HG03175 (cell line): ENCODE results near the gene GATA2.

Experiments used
- ATAC-seq: cut with Tn5 transposase; IDR thresholded peaks from one replicate; pipeline ENCODE4 v1.9.1; 2021; ENCODE audit warnings: mild to moderate bottlenecking, moderate library complexity; ENCODE audit not compliant: unreplicated experiment

The GATA2 gene

DNA sequence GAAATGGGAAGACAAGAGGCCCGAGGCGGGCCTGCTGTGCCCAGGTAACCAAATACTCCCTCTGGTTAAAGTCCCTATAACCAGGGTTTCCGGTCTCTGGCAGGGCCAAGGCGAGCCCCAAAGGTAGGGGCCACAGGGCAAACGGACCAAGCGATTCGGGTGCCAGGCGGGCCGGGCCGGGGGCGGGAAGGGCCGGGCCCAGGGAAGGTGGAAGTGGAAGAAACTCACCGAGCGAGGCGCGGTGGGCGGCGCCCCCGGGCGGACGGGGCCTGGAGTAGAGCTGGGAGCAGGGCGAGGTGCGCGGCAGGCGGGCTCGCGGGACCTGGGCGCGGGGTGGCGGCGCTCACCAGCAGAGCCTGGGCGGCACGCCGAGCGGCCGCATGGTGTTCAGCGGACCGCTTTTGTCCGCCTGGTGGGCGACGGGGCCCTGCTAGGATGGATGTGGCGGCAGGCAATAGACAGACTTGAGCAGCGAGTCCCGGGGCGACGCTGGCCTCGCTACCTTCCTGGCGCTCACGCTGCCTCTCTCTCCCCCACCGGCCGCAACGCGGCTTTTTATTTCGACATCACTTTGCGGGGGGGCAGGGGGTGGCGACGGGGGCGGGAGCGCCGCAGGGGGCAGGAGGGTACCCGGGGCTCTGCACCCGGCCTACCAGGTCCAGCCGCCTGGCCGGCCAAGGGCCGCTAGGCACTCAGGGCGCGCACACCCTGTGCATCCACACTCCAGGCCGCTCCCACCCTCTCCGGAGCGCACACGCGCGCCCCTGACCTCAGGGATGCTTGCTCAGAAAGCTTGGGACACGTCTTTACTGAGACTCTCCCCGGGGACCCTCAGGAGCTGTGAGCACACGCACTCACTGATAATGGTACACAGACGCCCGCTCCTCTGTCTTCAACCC, at the start of gene GATA2:
Gene GATA2 (minus strand): TSS at position 531 of the 899 bp plus-strand sequence. CDS start 6,170 bp downstream, outside the sequence.
- no peak for ATAC-seq

DNA sequence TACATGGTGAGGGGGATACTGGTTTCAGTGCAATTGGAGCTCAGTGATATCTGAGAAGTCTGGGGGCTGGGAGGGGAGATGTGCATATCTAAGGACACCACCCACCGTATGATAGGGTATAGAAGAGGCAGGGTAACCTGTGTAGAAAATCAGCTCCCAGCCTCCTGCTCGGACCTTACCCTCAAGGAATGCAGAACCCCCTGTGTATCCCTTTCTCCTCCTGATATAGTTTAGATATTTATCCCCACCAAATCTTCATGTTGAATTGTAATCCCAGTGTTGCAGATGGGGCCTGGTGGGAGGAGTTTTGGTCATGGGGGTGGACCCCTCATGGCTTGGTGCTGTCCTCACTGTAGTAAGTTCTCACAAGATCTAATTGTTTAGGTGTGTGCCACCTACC, 48.2 kb upstream of the GATA2 start:
- ATAC-seq: no peak

DNA sequence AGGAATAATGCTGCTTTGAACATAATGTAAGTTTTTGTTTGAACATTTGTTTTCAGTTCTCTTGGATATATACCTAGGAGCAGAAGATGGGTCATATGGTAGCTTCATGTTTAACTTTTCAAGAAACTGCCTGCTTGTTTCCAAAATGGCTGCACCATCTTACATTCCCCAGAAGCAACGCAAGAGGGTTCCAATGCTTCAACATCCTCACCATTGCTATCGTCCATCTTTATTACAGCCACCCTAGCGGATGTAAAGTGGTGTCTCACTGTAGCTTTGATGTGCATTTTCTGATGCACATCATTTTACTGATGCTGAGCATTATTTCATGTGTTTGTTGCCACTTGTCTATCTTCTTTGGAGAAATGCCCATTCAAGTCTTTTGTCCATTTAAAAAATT, 46.4 kb upstream of the GATA2 start:
- ATAC-seq: no peak

DNA sequence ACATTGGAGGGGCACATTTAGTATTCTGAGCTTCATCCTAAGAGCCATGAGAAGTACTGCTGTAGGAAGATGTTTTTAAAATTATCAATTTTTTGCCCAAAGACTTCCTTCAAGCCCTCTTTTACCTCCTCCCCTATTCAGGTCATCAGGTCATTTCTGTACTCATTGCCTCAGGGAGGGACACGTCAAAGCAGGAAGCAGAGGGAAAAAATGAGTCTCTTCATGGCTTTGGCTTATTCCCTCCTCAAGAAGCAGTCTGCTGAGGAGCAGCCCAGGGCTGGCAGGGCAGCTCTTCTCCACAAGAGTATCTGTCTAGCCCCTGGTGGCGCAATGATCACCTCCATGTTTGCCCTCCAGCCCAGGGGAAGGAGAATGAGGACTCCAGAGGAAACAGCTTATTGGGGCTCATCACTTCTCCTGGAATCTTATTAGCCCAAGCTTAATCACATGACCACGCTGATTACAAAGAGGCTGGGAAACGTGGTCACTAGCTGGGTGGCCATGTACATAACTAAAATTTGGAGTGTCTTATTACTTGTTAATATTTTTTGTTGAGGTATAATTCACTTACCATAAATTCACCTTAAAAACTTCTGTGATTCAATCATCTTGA, 44.2 kb upstream of the GATA2 start:
- ATAC-seq: no peak

DNA sequence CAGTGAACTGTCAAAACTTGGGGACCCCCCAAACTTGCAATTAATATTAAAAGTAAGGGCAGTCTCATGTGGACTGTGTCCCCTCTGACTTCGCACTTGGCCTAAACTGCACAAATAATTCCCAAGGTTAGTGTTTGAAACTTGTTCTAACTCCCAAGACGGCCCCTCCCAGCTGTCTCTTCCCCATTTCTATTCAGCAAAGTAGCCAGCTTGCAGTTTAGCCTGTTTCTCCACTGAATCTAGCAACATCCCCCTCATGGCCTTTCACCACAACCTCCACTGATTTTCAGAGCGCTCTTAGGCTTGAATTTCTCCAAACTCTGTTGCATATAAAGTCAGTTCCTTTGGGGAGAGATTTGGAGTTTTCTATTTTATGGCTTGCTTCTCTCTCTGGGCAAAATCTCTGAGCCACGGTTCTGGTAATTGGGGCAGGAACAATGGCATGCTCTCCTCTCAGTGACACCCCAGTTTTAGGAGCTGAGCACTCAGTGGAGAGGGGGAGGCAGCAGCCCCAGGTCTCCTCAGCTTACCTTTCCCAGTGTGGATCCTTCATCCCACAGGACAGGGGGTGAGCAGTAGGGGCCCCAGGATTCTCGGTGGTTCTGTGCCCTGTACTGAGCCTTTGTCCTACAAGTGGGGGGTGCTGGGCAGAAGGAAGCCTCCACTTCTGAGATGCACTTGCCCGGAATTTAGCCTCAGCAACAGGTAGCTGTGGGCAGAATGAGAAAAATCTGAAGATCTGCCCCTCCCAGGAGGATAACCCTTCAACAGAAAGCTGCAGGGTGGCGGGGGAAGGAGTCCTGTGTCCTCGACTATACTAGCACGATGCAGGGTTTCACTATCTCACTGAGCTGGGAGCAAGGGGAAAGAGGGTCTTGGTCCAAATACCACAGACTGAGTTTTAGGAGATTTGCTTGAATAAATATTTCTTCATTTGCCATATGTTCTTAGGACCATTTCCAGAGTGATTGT, 39.3 kb upstream of the GATA2 start:
- ATAC-seq: no peak

DNA sequence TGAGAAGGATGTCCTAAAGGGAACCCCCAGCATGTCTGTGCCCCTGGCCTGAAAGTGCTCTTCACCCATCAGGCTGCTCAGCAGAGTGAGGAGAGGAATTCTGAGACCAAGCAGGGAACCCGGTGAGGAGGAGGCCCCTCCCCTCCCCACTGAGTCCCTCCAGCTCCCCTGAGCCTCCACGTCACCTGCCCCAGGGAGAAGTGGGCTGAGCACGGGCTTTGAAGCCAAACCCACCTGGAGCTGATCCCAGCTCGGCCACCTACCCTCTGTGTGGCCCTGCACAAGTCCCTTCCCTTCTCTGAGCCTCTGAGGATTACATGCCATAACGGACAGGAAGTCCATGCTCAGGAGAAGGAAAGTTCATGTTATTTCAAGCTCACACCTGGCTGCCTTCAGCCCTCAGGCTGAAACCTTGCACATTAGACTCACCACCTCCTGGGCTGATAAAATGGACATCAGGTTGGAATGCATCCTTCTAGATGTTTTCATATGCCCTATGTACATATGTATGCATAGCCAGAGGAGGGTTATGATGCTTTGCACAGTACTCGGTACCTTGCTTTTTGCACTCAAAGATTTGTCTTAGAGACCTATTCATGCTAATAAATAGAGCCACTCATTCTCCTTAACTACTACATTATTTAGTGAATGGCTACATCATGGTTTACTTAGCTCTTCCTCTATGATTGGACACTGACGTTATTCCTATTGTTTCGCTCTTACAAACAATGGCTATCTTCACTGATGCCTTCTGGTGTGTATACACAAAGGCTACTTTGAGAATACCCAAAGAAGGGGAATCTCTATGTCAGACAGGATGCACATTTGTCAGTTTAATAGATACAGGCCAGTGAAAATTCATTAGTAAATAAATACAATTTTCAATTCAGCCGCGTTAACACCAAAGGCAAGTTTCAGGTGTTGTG, 31.6 kb upstream of the GATA2 start:
- no peak for ATAC-seq

DNA sequence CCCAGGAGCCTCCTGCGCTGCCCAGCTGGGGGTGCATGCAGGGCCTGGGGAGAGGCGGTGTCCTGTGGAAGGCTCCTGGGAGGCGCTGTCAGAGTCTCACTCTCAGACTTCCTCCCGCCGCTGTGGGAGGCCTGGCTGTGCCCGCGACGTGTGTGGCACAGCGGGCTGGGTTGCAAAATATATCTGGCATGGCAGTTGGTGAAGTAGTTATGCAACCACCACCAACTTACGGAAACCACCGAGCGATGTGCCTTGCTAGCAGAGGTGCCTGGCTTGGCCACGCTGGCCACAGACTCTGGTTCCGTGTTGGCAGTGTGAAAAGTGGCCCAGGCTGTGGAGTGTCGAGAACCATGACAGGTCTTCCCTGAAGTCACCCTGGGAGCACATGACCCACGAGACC, 30.6 kb upstream of the GATA2 start:
- no peak for ATAC-seq

DNA sequence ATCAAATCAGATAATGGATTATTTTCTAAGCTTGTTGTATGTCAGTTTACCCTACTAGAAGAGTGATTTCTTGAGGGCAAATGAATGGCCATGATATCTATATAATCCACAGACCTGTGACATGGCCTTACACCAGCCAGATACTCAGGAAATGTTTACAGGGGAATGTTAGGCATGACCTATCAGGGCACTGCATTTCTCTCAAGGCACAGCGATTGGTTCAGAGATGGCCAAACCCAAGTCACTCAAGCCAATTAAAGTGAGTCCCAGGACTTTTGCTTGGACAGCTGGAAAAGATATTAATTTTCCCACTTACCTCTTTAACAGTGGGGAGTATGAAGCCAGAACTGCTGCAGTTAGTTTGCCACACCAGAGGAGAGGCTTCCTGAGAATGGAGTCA, 28.7 kb upstream of the GATA2 start:
- no peak for ATAC-seq

DNA sequence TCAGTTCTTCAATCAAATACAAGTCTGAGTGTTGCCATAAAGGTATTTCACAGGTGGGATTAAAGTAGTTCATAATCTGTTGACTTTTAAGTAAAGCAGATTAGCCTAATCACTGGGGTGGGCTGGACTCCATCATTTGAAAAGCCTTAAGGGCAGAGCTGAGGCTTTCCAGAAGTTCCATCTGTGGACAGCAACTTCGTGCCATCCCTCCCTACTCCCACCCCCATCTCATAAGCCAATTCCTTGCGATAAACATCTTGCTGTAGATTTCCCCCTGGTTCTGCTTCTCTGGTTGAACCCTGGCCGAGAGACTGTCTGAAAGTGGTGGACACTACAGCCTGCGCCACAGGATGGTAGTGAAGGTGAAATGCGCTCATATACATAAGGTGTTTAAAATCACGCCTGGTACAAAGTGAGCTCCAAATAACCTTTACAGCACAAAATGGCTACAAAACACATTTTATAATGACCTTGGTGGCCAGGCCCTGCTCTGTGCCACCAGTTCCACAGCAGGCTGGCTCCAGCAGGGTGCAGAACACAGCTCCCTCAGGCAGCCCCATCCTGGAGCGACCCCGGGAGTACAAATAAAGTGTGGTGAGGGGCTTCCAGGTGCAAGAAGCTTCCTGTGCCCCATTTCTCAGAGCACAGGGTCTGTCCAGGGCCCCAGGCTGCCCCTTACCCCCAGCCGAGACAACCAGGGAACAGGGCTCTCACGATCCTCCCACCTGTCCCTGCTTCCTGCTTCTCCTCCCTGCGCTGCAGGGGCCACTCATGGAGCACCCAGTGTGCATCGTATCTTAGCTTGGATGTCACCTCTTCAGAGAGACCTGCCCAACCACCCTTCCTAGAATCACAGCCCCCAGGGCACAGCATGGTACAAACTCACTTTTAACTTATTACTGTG, 25.8 kb upstream of the GATA2 start:
- ATAC-seq: no peak

DNA sequence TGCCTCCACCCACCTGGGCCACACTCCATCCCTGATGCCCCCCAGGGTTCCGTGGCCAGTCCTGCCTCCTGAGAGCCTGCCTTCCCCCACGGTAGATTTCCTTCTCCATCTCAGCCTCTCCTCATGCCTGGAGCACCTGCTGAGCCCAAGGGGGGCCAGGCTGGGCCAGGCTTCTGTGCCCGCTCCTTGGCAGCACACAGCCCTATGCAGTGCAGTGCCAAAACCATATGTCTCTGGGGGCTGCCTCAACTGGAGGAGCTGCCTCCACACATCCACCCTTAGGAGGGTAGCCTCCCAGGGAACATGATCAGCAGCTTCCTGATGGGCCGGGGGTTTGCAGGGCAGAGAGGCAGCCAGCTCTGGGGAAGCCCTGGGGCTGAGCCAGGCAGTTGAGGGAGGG, 24.6 kb upstream of the GATA2 start:
- no peak for ATAC-seq

DNA sequence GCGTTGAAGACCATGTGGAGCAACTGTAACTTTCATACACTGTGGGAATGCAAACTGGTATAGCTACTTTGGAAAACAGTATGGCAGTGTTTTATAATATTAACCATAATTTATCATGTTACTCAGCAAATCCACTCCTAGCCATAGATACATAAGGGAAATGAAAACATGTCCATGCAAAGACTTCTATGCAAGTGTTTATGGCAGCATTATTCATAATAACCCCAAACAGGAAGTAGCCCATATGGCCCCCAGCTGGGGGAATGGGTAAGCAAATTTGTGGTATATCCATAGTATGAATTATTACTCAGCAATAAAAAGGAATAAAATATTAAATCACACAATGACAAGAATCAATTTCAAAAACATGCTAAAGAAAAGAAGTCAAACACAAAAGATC, 23.0 kb upstream of the GATA2 start:
- ATAC-seq: no peak

DNA sequence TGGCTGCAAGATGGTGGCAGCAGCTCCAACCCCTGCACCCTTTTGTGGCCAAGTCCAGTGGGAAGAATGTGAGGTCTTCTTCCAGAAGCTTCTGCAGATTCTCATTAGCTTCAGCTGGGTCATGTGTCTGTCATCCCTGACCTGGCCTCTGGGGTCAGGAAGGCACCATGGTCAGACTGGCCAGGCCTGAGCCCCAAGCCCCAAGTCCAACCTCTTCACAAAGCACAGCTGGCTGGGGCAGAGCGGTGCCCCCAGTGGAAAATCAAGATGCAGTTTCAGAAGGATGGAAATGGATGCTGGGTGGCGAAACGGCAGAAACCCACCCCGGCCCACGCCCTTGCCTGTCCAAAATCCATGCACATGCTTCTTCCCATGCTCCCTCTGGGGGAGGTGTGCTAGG, 15.9 kb upstream of the GATA2 start:
- no peak for ATAC-seq

DNA sequence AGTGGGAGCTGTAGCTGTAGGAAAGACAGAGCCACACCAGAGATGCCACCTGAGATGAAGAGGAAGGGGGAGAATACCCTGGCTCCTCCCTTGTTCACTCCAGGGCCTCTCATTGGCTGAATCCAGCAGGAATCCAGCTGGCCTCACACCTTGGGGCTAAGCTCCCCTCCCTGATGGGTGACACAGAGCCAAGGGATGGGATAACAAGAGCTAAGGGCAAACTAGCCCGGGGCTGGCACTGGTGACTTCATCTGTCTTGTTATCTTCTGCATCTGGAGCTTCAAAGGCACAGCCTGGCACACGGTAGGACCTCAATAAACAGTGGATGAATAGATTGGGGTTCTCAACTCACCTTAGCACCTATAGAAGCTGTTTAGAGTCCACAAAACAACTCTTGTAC, 13.8 kb upstream of the GATA2 start:
- ATAC-seq: no peak

DNA sequence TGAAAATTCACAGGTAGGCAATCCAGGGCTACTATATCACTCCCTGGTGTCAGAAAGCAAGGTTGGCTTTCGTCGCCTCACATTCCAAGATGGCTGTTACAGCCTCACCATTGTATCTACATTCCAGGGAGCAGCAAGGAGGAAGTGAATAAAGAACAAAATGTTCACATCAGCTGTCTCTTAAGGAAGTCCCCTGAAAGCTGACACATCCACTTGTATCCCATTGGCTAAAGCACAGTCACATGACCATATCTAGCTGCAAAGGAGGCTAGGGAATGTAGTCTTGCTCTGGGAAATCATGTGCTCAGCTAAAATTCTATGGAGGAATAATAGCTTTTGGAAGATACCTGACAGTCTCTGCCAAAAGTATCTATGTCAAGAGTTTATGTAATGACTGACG, 12.8 kb upstream of the GATA2 start:
- no peak for ATAC-seq

DNA sequence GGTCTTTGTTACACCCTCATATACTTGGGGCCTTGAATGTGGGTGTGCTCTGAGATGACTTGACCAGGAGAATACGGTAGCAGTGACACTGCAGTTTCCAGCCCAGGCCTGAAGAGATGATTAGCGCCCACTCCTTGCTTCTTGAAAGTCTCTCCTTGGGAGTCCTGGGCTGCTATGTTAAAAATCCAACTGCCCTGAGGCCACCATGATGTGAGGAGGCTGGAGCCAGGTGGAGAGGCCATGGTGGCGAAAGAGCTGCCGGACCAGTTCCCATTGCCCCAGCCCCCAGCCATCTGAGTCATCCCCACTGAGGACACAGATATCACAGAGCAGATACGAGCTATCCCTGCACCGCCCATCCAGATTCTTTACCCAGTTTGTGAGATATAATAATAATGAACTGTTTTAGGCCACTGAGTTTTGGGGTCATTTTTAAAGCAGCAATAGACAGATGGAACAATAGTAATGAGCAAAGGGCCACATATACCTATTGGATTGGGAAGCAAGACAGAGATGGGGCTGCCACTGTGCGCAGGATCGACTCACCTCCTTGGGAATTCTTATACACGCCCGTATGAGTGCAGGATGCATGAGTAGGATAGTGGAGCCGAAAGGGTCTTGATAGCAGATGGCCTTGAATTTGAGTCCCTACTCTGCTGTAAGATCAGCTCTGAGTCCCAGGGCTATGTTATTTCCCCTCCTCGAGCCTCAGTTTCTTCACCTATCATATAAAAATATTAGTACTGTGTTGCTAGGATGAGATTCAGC, 12.1 kb upstream of the GATA2 start:
- no peak for ATAC-seq

DNA sequence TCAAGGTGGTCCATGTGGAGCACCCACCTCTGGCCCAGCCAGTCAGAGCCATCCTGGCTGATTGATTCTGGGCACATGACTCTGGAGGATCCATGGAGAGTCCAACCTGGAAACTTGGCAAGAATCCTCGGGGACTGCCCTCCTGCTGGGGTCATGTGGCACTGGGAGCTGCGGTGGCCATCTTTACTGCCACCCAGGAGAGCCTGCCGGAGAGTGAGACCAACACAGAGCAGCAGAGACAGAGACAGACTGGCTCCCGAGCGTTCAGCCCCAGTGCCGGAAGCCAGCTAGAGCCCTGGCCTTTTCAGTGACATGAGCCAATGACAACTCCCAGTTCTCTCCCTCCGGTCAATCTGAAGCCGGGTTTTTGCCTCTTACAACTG, 11.5 kb upstream of the GATA2 start:
- no peak for ATAC-seq

DNA sequence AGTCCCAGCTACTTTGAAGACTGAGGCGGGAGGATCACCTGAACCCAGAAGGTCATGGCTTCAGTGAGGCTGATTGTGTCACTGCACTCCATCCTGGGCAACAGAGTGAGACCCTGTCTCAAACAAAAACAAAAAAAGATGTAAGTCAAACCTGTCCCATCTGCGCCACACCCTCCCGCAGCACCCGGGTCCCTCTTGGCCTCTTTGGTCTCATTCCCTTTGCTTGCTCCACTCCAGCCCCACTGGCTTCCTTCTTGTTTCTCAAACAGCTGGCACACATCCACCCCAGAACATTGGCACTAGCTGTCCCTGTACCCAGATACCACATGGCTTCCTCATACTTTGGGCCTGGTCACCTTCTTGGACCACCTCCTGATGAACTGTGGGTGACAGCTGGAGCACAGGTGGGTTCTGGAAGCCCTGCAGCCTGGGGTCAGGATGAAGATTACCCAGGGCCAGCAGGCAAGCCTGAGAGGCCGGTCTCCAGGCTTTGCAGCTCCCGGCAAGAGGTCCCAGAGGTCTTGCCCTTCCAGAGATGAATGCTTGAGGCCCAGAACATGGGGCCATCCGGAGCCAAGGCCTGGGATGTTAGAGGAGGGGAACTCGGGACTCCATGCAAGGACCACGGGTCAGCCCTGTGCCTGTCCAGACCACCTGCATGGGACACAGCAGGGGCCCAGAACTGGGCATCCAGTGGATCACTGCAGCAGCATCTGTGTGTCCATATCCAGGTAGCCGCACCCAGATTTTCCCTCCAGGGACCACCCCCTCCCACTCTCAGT, 10.9 kb upstream of the GATA2 start:
- ATAC-seq: no peak

DNA sequence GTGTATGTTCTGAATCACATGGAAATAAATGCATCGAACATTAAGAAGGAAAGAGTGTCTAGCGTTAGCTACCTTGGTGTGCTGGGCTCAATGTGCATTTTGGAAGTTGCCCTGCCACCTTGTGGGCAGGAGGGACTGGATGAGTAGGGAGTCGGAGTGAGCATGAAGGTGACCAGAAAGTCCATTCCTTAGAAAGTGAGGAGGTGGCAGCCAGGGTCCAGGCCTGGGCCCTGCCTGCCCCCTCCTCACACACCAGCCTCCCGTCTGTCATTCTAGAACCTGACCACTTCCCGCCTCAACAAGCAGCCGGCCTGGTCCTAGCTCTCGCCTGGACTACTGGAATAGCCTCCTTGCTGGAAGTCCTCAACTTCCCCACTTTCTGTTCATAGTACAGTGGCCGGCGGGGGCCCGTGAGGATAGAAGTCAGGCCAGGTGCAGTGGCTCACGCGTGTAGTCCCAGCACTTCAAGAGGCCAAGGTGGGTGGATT, 10.2 kb upstream of the GATA2 start:
- ATAC-seq: no peak
